Ishikawa (cell line): ENCODE data around the gene MACF1.

Experiments
- EGR1 ChIP-seq: IDR thresholded peaks from 2 replicates; pipeline ENCODE4 v1.6.1; 2012
- TAF1 ChIP-seq: IDR thresholded peaks from 2 replicates; pipeline ENCODE4 v1.6.1; 2012; ENCODE audit warnings: low read depth, mild to moderate bottlenecking
- TF ChIP-seq, protein P1 (sequence below): IDR thresholded peaks from 2 replicates; pipeline ENCODE4 v1.6.1; 2012; ENCODE audit warnings: low read depth, mild to moderate bottlenecking

MACF1 gene

DNA sequence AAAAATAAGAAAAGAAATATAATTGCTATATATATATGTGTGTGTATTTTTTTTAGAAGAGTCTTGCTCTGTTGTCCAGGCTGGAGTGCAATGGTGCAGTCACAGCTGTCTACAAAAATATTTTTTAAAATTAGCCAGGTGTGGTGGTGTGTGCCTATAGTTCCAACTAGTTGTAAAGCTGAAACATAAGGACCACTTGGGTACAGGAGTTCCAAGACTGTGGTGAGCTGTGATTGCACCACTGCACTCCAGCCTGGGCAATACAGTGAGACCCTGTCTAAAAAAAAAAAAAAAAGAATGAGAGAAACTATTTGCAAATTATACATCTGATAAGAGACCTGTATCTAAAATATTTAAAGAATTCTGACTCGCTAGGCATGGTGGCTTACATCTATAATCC lies 328.9 kb downstream of the MACF1 start:
- TF ChIP-seq EGR1: no peak
- no peak for TF ChIP-seq TAF1
- TF ChIP-seq, protein P1, sequence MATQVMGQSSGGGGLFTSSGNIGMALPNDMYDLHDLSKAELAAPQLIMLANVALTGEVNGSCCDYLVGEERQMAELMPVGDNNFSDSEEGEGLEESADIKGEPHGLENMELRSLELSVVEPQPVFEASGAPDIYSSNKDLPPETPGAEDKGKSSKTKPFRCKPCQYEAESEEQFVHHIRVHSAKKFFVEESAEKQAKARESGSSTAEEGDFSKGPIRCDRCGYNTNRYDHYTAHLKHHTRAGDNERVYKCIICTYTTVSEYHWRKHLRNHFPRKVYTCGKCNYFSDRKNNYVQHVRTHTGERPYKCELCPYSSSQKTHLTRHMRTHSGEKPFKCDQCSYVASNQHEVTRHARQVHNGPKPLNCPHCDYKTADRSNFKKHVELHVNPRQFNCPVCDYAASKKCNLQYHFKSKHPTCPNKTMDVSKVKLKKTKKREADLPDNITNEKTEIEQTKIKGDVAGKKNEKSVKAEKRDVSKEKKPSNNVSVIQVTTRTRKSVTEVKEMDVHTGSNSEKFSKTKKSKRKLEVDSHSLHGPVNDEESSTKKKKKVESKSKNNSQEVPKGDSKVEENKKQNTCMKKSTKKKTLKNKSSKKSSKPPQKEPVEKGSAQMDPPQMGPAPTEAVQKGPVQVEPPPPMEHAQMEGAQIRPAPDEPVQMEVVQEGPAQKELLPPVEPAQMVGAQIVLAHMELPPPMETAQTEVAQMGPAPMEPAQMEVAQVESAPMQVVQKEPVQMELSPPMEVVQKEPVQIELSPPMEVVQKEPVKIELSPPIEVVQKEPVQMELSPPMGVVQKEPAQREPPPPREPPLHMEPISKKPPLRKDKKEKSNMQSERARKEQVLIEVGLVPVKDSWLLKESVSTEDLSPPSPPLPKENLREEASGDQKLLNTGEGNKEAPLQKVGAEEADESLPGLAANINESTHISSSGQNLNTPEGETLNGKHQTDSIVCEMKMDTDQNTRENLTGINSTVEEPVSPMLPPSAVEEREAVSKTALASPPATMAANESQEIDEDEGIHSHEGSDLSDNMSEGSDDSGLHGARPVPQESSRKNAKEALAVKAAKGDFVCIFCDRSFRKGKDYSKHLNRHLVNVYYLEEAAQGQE: no peak
